Measurements from ENCODE around the gene RINL. TPM values are rescaled to one million over a fixed set of nuclear protein-coding genes. Genes with fewer than 3 reads are reported as not detected.

RINL gene
- total RNA-seq, 4 donors from 2014 or later: 0.95 to 3.3 (median 2.9) TPM

GRCh38 chr19:38911388-38912001 is 33.4 kb upstream of the RINL start:
- in situ Hi-C loops (cut with MboI; ENCODE audit: low sequenced_read_pairs in 4 of 4): loop anchor here in 2 of 4 donors (25.0 kb wide), 1 partner anchor 174 kb away; the partner anchor contains the start of gene CAPN12 (in 2 of the 2)
- ATAC-seq: no peak

GRCh38 chr19:38910488-38910887 is 32.4 kb upstream of the RINL start:
- Histone ChIP-seq H3K36me3 (peaks cover 0 to 33% of the 10 kb centered on the region in 2 donors), H3K4me1 (no peaks in the 10 kb centered on the region), H3K27ac (no peak overlapping the region), H3K27me3 (no peaks in the 10 kb centered on the region), H3K9me3 (no peaks in the 10 kb centered on the region), H3K4me3 (no peak overlapping the region)
- DNase-seq (no peak), ATAC-seq (no peak)
- intact Hi-C loops (cut with DNase I; ENCODE audit: low total_unique reads) (no loop called here), in situ Hi-C loops (cut with MboI; ENCODE audit: low sequenced_read_pairs in 4 of 4) (loop anchor here in 2 of 4 donors (25.0 kb wide), 1 partner anchor 173 kb away; the partner anchor contains the start of gene CAPN12 (in 2 of the 2))
- TF ChIP-seq POLR2A (IDR thresholded peaks at IDR 0.05) (no peak), CTCF (IDR thresholded peaks at IDR 0.05 in 4 of 5, conservative IDR thresholded peaks at IDR 0.05 in 1 of 5) (no peak)

More at GRCh38 chr19:38911388-38912001, 33.4 kb upstream of the RINL start:
- Histone ChIP-seq H3K9me3 (no peaks in the 10 kb centered on the region), H3K36me3 (peaks cover 0 to 31% of the 10 kb centered on the region in 2 donors), H3K4me3 (no peak overlapping the region), H3K27me3 (no peaks in the 10 kb centered on the region), H3K27ac (no peak overlapping the region), H3K4me1 (no peaks in the 10 kb centered on the region)
- intact Hi-C loops (cut with DNase I; ENCODE audit: low total_unique reads): no loop called here
- TF ChIP-seq CTCF (IDR thresholded peaks at IDR 0.05 in 4 of 5, conservative IDR thresholded peaks at IDR 0.05 in 1 of 5) (no peak), POLR2A (IDR thresholded peaks at IDR 0.05) (no peak)
- DNase-seq: no peak

- Histone ChIP-seq H3K9me3 (no peaks in the 10 kb centered on the region), H3K36me3 (peaks cover 0 to 38% of the 10 kb centered on the region in 2 donors), H3K4me1 (no peaks in the 10 kb centered on the region), H3K27me3 (no peaks in the 10 kb centered on the region), H3K27ac (no peak overlapping the region), H3K4me3 (no peak overlapping the region)
- in situ Hi-C loops (cut with MboI; ENCODE audit: low sequenced_read_pairs in 4 of 4) (loop anchor here in 3 of 4 donors (10.0 to 25.0 kb wide), 2 partner anchors 74 to 172 kb away; partner anchors contain the start of genes CAPN12 (in 2 of the 3) and ECH1 (in 1 of the 3)), intact Hi-C loops (cut with DNase I; ENCODE audit: low total_unique reads) (no loop called here)
- ATAC-seq (no peak), DNase-seq (no peak)
- TF ChIP-seq CTCF (IDR thresholded peaks at IDR 0.05 in 4 of 5, conservative IDR thresholded peaks at IDR 0.05 in 1 of 5) (no peak), POLR2A (IDR thresholded peaks at IDR 0.05) (no peak)
These were observed 30.8 kb upstream of the RINL start for GRCh38 chr19:38908911-38909310.

GRCh38 chr19:38907670-38908069 is 29.6 kb upstream of the RINL start:
- H3K4me1 ChIP-seq: no peaks in the 10 kb centered on the region
- ATAC-seq (no peak), DNase-seq (no peak)
- in situ Hi-C loops (cut with MboI; ENCODE audit: low sequenced_read_pairs in 4 of 4): loop anchor here in 3 of 4 donors (10.0 to 25.0 kb wide), 2 partner anchors 73 to 170 kb away; partner anchors contain the start of genes CAPN12 (in 2 of the 3) and ECH1 (in 1 of the 3)
- no peaks in the 10 kb centered on the region for H3K27me3 ChIP-seq
- no peak overlapping the region for H3K4me3 ChIP-seq
- H3K9me3 ChIP-seq: no peaks in the 10 kb centered on the region
- intact Hi-C loops (cut with DNase I; ENCODE audit: low total_unique reads): no loop called here
- no peak overlapping the region for H3K27ac ChIP-seq
- H3K36me3 ChIP-seq: peaks cover 0 to 38% of the 10 kb centered on the region in 2 donors
- no peak for TF ChIP-seq CTCF (IDR thresholded peaks at IDR 0.05 in 4 of 5, conservative IDR thresholded peaks at IDR 0.05 in 1 of 5)
- TF ChIP-seq POLR2A (IDR thresholded peaks at IDR 0.05): no peak
